ENCODE data around the gene ABCA9.

DNA sequence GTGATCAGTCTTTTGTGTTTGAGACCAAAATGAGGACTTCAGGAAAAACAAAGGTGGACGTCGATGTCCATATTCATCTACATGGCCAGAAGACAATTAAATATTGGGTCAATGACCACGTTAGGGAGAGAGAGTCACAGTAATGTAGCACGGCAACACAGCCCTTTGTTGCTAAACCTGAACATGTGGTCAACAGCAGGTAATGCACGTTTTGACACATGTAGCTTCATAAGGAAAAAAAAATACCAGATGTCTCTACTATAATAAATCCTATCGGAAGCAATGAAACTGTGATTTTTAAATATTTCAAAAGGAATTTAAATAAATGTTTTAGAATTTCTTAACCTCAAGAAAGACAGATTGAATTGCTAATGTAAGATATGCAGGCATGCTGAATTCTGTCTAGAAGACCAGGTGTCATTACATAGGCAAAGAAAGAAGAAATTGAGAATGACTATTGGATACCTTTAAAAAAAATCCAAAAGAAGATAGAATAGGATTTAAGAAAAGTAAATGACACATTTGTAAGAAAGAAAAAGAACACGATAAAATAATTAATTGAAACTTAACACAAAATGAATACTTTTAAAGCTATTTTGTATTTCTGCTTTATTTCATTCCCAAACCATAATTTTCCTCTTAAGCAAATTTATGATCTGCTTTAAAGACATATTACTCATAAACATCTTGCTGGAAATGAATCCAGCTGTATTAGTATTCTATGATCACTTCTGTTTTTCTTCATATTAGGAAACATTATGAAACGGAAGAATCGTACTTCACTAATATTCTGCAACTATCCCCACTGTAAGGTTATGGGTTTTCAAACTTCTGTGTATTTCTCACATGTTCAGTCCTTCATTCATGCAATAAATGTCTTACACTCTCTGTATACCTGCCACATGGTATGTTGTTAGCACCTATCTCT, 135.7 kb downstream of the ABCA9 start:
- TF ChIP-seq, protein P1, sequence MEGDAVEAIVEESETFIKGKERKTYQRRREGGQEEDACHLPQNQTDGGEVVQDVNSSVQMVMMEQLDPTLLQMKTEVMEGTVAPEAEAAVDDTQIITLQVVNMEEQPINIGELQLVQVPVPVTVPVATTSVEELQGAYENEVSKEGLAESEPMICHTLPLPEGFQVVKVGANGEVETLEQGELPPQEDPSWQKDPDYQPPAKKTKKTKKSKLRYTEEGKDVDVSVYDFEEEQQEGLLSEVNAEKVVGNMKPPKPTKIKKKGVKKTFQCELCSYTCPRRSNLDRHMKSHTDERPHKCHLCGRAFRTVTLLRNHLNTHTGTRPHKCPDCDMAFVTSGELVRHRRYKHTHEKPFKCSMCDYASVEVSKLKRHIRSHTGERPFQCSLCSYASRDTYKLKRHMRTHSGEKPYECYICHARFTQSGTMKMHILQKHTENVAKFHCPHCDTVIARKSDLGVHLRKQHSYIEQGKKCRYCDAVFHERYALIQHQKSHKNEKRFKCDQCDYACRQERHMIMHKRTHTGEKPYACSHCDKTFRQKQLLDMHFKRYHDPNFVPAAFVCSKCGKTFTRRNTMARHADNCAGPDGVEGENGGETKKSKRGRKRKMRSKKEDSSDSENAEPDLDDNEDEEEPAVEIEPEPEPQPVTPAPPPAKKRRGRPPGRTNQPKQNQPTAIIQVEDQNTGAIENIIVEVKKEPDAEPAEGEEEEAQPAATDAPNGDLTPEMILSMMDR (IDR thresholded peaks at IDR 0.05; ENCODE audit: borderline replicate concordance, extremely low read depth, low read length, poor library complexity, severe bottlenecking) = no peak
- TF ChIP-seq EZH2 (IDR thresholded peaks at IDR 0.05; ENCODE audit: borderline replicate concordance, low read depth, low read length, severe bottlenecking) = no peak

All from DND-41 (cell line).